NOMO-1 treated with dmso at 0.1 percent for 144 hours (cell line): Measurements from ENCODE around the gene CRYBB3.
"Not testable (repeated sequence)": the region's sequence is repeated elsewhere in the genome, so short reads cannot be mapped to it uniquely, and the experiment has no call there.

Experiments
- DNase-seq: peaks from one replicate; lab custom pipeline; 2025; ENCODE audit not compliant: unreplicated experiment; lab: John Stamatoyannopoulos, UW

The CRYBB3 gene

GRCh38 chr22:25204547-25204946 lies 4.9 kb downstream of the CRYBB3 start:
- not testable (repeated sequence) for DNase-seq

GRCh38 chr22:25205847-25206246 lies 6.2 kb downstream of the CRYBB3 start:
- DNase-seq = no peak

- no peak for DNase-seq
Observed at GRCh38 chr22:25206998-25207397, 7.3 kb downstream of the CRYBB3 start.

GRCh38 chr22:25207553-25208157 lies 8.0 kb downstream of the CRYBB3 start:
- DNase-seq = no peak

GRCh38 chr22:25208328-25208727 lies 8.7 kb downstream of the CRYBB3 start:
- no peak for DNase-seq

- no peak for DNase-seq
Observed at GRCh38 chr22:25208743-25209505, 9.3 kb downstream of the CRYBB3 start.

GRCh38 chr22:25210793-25211192 lies 11.1 kb downstream of the CRYBB3 start:
- no peak for DNase-seq

- no peak for DNase-seq
Observed at GRCh38 chr22:25212337-25212736, 12.7 kb downstream of the CRYBB3 start.

GRCh38 chr22:25213221-25213620 lies 13.6 kb downstream of the CRYBB3 start:
- DNase-seq = no peak

- DNase-seq = no peak
Observed at GRCh38 chr22:25216230-25216629, 16.6 kb downstream of the CRYBB3 start.

GRCh38 chr22:25219211-25219689 lies 19.6 kb downstream of the CRYBB3 start, which contains the start of gene CRYBB2:
CRYBB2 (plus strand) TSS chr22:25219639; CDS start chr22:25221430, 1,791 bp downstream.
- DNase-seq = no peak

- DNase-seq = no peak
Observed at GRCh38 chr22:25219948-25220442, 20.3 kb downstream of the CRYBB3 start.

GRCh38 chr22:25221790-25222189 lies 22.1 kb downstream of the CRYBB3 start:
- DNase-seq = no peak

- no peak for DNase-seq
Observed at GRCh38 chr22:25223269-25223850, 23.7 kb downstream of the CRYBB3 start.

GRCh38 chr22:25228822-25229221 lies 29.2 kb downstream of the CRYBB3 start:
- no peak for DNase-seq

GRCh38 chr22:25230760-25231159 lies 31.1 kb downstream of the CRYBB3 start:
- not testable (repeated sequence) for DNase-seq

GRCh38 chr22:25232301-25232700 lies 32.6 kb downstream of the CRYBB3 start:
- no peak for DNase-seq

GRCh38 chr22:25233706-25234105 lies 34.0 kb downstream of the CRYBB3 start:
- DNase-seq = not testable (repeated sequence)

GRCh38 chr22:25235547-25236290 lies 36.1 kb downstream of the CRYBB3 start:
- peak; percentile 50 for DNase-seq

GRCh38 chr22:25236417-25236816 lies 36.8 kb downstream of the CRYBB3 start:
- no peak for DNase-seq

GRCh38 chr22:25237503-25237902 lies 37.8 kb downstream of the CRYBB3 start:
- no peak for DNase-seq
